OCI-M2 (cell line): ENCODE data around the gene MT1F.
A peak's percentile ranks its signal among the peaks of the same experiment; 100 is the strongest.
"Not testable (repeated sequence)": the region's sequence is repeated elsewhere in the genome, so short reads cannot be mapped to it uniquely, and the experiment has no call there.

Experiments used
- DNase-seq: peaks from one replicate; lab custom pipeline; 2025; ENCODE audit not compliant: unreplicated experiment; lab: John Stamatoyannopoulos, UW

The MT1F gene

DNA sequence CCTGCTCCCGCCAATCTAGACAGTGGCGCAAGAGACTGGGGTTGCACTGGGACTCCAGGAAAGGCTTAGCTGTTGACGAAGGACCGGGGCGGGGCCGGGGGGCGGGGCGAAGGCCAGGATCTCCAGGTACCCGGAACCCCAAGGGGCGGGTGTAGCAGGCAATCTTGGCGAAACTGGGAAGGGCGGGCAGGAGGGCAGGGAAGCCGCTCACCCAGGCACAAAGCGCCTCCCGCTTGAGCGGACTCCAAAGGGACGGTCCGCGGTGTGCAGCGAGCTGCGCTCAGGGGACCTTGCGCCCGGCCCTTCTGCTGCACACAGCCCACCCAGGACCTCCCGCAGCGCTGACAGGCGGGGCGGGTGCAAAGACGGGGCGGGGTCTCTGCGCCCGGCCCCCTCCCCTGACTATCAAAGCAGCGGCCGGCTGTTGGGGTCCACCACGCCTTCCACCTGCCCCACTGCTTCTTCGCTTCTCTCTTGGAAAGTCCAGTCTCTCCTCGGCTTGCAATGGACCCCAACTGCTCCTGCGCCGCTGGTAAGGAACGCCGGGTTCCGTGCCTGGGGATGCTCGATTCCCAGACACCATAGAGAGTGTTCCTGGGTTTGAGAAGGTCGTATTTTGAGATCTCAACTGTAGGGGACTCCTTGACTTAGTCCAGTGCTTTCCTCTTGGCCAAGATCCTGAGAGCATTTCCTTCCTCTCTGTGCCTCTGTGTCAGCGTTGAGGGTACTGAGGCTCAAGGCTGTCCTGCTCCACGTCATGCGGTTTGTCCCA is at the start of gene MT1F:
MT1F (plus strand) TSS at position 405 of the 772 bp plus-strand sequence; CDS start at position 505, 100 bp downstream.
- no peak for DNase-seq

DNA sequence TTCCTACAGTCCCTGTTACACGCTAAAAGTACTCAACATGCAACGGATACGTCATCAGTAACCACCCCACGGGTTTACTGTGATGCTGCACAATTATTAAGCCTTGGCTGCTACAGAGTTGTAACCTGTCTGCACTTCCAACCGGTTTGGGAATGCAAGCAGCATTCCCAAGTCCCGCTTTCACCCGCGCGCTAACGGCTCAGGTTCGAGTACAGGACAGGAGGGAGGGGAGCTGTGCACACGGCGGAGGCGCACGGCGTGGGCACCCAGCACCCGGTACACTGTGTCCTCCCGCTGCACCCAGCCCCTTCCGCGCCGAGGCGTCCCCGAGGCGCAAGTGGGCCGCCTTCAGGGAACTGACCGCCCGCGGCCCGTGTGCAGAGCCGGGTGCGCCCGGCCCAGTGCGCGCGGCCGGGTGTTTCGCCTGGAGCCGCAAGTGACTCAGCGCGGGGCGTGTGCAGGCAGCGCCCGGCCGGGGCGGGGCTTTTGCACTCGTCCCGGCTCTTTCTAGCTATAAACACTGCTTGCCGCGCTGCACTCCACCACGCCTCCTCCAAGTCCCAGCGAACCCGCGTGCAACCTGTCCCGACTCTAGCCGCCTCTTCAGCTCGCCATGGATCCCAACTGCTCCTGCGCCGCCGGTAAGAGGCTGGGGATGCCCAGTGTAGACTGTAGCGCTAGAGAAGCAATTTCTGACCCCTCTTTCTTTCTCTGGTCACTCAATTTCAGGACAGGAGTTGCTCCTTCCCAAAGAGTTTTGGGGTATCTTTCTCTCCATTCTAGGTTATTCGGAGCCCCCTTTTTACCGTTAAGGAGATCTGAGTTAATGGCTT is 49.5 kb upstream of the MT1F start, which contains the start of gene MT2A:
MT2A (plus strand) TSS at position 542 of the 833 bp plus-strand sequence; CDS start at position 614, 72 bp downstream.
- DNase-seq: peak; percentile 68

DNA sequence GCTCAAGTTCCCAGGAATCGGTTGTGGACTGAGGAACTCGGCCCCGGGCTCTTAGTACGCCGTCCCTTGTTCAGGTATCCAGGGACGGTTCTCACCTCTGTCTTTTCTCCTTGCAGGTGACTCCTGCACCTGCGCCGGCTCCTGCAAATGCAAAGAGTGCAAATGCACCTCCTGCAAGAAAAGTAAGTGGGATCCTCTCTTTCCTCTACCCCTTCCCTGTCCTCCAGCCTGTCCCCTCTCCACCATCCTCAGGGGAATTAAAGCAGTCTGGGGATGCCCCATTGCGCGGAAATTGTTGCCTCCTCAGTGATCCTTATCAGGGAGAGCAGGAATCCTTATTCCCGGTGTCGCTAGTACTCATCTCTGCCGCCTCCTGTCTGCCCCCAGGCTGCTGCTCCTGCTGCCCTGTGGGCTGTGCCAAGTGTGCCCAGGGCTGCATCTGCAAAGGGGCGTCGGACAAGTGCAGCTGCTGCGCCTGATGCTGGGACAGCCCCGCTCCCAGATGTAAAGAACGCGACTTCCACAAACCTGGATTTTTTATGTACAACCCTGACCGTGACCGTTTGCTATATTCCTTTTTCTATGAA is 48.8 kb upstream of the MT1F start:
- no peak for DNase-seq

DNA sequence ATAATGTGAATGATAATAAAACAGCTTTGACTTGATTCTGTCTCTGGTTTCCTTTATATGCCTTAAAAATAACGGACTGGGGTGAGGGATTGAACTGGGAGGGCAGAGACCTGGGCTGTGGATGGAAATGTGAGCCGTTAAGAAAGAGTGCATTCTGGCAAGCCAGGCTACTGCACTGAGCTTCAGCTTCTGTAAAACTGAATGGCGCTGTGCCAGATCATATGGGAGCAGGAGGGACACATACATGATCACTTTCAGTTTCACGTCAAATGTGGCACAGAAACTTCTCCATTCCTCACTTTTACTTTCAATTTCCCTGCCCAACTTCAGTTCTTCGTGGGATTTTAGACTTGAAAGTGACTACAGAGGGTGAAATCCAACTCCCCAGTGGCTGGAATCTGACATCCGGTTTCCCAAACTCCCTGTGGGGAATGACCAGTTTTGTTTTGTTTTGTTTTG is 48.3 kb upstream of the MT1F start:
- no peak for DNase-seq

DNA sequence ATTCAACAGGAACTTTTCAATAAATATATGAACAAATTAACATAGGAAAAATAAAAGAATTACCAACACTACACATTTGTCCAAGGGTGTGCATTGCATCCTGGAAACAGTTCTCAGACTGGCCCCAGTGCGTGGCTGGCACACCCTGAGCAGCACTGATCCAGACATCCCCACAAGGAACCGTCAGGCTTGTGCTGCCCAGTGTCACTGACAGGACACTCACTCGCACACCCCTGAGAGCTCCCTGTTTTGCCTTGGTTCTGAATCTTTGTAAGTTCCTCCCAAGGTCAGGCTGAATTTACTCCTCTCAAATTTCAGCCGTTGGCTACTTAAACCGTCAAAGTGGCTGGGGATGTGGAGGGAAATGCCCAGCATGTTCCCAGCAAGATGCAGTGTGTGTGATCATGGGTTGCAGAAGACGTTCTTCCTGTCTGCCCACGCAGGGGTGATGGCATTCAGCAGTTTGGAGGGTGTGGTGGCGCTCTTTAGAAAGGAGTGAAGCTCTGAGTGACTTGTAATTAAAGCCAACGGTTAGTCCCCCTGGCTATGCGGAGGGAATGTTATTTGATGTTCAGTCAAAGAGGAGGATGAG is 47.6 kb upstream of the MT1F start:
- no peak for DNase-seq

DNA sequence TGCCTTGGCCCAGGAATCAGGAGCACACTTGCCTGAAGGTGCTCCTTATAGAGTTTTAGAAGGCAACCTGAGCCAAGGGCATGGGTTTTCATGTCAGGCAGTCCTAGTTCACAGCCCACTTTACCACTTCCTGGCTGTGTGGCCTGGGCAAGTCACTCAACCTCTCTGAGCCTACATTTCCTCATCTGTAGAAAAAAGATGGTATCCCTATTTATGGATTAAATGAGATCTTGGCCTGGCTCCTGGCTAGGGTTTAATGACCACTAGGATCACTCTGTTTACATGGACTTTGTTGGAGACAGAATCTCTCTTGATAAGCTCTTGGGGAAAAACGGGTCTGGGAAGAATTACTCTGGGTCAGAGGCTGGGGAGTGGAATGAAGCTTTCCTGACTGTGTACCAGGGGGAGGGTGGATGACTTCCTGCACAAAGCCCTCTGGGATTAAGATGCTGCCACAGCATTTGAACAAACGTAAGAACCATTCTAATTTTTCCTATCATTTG is 47.1 kb upstream of the MT1F start:
- DNase-seq: no peak

DNA sequence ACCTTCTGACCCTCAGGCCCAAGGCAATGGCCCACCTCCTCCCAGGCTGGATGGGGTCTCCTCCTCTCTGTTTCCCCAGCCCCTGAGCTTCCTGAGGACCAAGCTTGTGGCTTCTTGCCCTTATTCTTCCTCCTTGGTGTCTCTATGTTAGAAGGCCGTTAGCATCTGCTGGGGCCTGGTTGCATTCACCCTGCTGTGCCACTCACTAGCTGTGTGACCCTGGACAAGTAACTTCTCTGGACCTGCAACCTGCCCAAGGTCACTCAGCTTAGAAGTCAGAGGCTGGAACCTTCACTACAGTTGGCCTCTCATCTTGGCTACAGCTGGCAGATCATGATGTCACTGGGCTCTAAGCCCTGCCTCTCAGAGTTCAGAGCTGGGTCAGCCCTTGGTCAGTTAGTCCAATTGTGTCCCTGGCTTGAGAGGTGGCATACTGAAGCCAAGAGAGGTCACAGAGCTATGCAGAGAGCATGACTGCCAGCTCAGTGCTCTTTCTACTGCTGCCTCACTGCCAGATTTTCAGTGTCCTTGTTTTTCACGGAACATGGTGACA is 46.4 kb upstream of the MT1F start:
- DNase-seq: no peak

DNA sequence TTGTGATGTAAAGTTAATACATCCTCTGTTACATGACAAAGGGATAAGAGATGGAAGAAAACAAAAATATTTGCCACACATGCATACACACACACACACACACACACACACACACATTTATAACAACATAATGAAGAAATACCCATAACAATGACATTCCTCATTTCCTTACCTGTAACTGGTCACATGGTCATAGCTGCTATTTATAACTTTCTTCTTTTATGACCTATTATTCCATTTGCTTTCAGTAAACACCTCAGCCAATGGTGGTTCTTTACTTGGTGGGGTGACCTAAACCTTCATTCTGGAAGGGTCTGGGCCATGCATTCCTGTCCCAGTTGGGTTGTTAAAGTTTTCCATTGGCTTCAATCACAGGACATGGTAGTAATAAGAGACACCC is 44.1 kb upstream of the MT1F start:
- DNase-seq: no peak

DNA sequence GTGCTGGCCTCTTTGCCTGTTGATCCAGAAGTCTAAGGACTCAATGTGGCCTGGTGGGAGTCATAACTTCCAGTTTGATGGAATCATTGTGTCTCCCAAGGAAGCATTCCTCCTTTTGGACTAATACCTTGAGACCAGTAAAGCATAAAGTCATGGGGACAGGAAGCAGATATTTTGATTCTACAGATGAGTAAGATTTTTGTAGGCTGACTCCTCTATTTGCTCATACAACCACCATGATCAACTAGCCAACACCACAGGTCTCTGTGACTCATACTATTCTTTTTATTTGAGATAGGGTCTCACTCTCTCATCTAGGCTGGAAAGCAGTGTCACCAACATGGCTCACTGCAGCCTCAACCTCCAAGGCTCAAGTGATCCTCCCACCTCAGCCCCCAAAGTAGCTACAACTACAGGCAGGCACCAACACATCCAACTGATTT is 43.2 kb upstream of the MT1F start:
- no peak for DNase-seq

DNA sequence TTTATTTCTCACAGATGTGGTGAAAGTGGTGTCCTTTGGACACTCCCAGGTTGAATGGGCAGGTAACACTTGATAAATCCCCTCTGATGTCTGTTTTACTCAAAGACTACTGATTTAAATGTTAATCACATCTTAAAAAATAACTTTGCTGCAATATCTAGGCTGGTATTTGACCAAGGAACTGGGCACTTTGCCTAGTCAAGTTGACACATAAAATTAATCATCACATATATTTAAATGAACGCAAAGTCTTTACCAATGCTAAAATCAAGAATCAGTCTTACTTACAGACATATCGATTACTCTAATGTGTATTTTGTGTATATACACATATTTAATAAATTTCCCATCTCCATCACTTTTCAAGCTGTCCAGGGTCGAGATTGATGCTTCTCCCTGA is 42.4 kb upstream of the MT1F start:
- DNase-seq: no peak

DNA sequence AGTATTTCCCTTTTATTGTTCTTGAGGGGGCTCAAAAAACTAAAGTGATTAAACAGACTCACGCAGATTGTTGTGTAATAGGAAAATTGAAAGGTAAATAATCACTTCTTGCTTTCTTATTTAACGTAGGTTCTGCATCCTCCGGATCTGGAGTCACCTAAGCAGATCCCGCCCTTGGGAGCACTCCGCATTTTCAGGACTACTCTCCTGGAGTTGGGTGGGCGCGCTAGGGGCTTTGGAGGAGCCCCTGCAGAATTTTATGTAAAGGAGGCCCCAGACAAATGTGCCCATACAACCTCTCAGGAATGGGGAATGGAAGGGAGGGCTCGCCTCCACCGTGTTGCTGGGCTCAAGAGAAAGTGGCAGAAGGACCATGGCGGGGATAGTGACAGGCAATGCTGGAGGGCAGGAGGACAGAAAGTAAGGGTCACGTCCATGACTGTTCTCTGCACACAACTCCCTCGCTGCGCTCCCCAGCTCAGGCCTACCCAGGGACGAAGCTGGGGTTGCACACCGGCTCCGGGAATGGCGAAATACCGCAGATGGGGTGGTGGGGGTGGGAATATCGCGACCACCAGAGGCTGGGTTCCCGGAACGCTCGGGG is 41.0 kb upstream of the MT1F start:
- DNase-seq: no peak

DNA sequence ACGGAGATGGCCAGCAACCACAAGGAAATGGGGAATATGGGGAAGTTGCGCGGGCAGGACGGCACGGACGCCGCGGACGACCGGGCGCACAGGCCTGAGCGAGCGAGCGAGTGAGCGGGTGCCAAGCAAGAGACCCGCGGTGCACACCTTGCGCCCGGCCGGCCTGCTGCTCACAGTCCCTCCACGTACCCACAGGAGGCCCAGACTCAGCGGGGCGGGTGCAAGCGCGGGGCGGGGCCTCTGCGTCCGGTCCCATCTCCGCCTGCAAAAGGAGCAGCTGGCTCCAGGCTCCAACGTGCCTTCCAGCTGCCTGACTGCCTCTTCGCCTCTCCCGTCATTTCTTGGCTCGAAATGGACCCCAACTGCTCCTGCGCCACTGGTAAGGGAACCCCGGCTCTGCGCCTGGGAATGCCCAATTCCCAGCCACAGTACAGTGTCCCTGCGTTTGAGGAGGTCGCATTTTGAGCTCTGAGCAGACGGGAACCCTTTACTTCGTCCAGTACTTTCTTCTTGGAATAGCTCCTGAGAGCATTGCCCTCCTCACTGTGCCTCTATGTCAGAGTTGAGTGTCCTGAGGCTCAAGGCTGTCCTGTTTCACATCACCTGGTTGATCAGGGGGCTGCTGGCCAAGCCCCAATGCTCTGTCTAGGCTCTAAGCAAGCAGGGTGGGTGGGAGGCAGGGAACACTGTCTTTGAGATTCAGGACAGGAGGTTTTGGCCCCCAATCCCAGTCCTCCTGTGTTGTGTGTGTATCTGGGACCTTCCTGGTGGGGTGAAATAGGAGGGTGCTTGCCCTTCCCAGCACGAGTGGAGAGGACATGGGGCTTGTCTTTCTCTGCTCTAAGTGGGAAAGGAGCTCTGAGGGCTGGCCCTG is 40.3 kb upstream of the MT1F start:
- DNase-seq: no peak

DNA sequence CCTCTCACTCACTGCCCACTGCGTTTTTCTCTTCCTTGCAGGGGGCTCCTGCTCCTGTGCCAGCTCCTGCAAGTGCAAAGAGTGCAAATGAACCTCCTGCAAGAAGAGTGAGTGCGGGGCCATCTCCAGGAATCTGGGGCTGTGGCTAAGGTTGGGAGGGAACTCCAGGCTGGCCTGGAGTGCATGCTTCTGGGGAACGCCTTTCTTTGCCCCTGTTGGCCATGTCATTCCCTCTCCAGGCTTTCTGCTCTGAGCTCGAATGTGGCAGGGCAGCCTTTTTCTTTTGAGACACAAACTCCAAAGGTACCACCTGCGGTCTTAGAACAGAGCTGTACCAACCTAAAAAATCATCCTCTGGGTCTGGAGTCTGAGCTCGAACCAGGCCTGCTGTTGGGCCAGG is 39.6 kb upstream of the MT1F start:
- DNase-seq: no peak

DNA sequence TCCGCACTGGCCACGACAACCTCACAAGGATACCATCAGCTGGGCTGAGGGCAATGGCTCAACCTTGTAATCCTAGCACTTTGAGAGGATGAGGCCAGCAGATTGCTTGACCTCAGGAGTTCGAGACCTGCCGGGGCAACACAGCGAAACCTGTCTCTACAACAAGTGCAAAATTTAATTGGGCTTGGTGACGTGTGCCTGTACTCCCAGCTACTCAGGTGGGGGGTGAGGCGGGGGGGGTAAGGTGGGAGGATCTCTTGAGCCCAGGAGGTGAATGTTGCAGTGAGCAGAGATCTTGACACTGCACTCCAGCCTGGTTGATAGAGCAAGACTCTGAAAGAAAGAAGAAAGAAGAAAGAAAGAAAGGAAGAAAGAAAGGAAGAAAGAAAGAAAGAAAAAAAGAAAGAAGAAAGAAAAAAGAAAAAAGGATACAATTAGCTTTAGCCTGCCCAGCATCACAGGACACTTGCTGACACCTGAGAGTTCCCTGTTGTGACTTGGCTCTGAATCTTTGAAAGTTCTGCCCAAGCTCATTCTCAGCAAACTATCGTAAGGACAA is 37.3 kb upstream of the MT1F start:
- DNase-seq: no peak

DNA sequence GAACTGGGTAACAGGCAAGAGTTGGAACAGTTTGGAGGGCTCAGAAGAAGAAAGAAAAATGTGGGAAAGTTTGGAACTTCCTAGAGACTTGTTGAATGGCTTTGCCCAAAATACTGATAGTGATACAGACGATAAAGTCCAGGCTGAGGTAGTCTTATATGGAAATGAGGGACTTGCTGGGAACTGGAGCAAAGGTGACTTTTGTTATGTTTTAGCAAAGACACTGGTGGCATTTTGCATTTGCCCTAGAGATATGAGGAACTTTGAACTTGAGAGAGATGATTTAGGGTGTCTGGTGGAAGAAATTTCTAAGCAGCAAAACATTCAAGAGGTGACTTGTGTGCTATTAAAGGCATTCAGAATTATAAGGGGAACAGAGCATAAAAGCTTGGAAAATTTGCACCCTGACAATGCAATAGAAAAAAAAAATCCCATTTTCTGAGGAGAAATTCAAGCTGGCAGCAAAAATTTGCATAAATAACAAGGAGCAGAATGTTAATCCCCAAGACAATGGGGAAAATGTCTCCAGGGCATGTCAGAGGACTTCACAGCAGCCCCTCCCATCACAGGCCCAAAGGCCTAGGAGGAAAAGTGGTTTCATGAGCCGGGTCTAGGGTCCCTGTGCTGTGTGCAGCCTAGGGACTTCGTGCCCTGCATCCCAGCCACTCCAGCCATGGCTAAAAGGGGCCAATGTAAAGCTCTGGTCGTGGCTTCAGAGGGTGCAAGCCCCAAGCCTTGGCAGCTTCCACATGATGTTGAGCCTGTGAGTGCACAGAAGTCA is 35.9 kb upstream of the MT1F start:
- not testable (repeated sequence) for DNase-seq

DNA sequence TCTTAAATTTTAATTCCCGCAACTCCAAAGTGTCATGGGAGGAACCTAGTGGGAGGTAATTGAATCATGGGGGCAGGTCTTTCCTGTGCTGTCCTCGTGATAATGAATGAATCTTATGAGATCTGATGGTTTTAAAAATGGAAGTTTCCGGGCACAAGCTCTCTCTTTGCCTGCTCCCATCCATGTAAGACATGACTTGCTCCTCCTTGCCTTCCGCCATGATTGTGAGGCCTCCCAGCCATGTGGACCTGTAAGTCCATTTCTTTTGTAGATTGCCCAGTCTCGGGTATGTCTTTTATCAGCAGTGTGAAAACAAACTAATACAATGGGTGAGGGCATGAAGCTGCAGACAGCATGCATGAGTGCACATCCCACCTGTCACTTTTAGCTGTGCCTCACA is 34.6 kb upstream of the MT1F start:
- DNase-seq: not testable (repeated sequence)

DNA sequence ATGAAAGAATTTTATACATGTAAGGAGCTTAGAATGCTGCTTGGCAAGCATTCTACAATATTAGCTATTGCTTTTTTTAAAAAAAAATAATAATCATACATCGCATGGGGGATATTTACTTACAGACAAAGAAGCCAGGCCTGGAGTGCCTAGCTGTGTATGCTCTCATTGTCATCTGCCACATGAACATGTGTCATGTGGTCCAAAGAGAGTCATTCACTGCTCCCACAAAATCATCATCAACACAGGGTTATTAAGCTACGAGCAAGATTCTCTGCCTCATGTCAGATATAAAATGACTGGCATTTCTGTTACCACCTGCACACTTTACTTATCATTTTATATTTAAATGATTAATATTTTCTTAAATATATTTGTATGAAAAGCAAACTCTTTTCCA is 34.1 kb upstream of the MT1F start:
- no peak for DNase-seq
